Coronary artery (tissue), 2 donors: ENCODE results near the gene FOXP1.

Experiments used
- DNase-seq: peaks from one replicate; pipeline ENCODE4 v3.0.0-alpha.2; 2017; ENCODE audit warnings: low spot score
- H3K27ac ChIP-seq, 2 donors: fragments of 200-600 bp; sonication (generic); one replicate each; pipeline ENCODE4 v1.5.1; 2016 to 2019
- H3K4me3 ChIP-seq: fragments of 200-600 bp; sonication (generic); 2 replicates; pipeline ENCODE4 v1.5.1; 2016; ENCODE audit warnings: mild to moderate bottlenecking, moderate library complexity
- TF ChIP-seq, protein P1 (sequence below): fragments of 200-600 bp; sonication (generic); IDR thresholded peaks from one replicate; pipeline ENCODE4 v1.5.1; 2019; ENCODE audit warnings: antibody characterized with exemption

Gene FOXP1

DNA sequence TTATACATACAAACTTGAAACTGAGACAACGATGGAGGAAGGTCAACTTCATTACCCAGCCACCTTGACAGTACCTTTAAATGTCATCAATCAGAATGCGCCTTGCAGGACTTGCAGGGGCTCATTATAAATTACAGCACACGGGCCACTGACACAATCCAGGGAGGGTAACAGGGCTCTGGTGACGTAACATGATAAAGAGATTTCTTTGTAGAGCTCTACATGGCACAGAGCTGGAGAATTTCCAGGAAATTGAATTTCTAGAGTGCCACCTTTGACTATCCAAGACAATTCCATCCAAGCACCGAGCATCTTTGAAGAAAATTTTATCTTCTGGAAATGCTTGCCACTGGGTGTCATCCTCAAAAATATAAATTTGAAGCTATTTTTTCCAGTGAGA, 486.0 kb downstream of the FOXP1 start:
- no peak for DNase-seq
- no peak overlapping the region for H3K27ac ChIP-seq
- H3K4me3 ChIP-seq: no peak overlapping the region
- TF ChIP-seq, protein P1, sequence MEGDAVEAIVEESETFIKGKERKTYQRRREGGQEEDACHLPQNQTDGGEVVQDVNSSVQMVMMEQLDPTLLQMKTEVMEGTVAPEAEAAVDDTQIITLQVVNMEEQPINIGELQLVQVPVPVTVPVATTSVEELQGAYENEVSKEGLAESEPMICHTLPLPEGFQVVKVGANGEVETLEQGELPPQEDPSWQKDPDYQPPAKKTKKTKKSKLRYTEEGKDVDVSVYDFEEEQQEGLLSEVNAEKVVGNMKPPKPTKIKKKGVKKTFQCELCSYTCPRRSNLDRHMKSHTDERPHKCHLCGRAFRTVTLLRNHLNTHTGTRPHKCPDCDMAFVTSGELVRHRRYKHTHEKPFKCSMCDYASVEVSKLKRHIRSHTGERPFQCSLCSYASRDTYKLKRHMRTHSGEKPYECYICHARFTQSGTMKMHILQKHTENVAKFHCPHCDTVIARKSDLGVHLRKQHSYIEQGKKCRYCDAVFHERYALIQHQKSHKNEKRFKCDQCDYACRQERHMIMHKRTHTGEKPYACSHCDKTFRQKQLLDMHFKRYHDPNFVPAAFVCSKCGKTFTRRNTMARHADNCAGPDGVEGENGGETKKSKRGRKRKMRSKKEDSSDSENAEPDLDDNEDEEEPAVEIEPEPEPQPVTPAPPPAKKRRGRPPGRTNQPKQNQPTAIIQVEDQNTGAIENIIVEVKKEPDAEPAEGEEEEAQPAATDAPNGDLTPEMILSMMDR: no peak

DNA sequence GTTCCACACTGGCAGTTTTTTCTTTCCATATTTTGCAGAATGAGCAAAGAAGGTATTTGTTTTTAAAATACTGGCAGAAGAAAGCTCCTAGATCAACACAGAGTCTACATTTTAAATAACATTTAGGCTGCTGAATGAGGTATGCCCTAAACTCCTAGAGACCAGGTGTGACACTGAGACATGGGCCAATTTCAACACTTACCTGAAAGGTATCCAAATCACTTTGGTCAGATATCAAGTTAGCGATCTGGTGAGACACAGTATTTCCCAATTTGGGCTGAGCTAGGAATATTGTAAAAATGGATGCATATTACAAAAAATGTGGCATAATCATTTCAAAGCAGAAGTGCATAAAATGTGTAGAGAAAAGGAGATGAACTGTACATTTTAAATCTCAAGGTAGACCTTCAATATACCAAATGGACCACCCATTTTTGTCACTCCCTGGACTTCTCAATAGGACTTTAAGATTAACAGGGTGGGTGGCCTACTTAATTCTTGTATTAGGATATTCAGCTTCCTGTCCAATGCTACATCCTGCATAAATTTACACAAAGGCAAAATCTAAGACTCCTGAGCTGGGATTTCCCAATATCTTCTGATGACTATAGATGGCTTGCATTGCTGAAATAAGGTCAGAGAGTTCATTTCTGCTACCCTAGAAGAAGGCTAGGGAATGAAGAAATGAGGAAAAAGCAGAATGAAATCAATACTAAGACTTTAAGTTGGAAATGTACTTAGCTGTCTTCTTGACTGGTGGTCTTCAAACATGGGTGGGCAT, 487.8 kb downstream of the FOXP1 start:
- TF ChIP-seq, protein P1: no peak
- Histone ChIP-seq H3K27ac (no peak overlapping the region), H3K4me3 (no peak overlapping the region)
- DNase-seq: no peak

- Histone ChIP-seq H3K27ac (no peak overlapping the region), H3K4me3 (no peak overlapping the region)
- TF ChIP-seq, protein P1: no peak
- DNase-seq: no peak
Measured at GRCh38 chr3:71094658-71095209, 488.8 kb downstream of the FOXP1 start.

- H3K4me3 ChIP-seq: no peak overlapping the region
- TF ChIP-seq, protein P1: no peak
- no peak for DNase-seq
- no peak overlapping the region for H3K27ac ChIP-seq
Measured at GRCh38 chr3:71092665-71093064, 490.9 kb downstream of the FOXP1 start.

- DNase-seq: no peak
- H3K4me3 ChIP-seq: no peak overlapping the region
- H3K27ac ChIP-seq: no peak overlapping the region
- TF ChIP-seq, protein P1: no peak
Measured at GRCh38 chr3:71090207-71090606, 493.3 kb downstream of the FOXP1 start.

- TF ChIP-seq, protein P1: no peak
- DNase-seq: no peak
- H3K27ac ChIP-seq: no peak overlapping the region
- no peak overlapping the region for H3K4me3 ChIP-seq
Measured at GRCh38 chr3:71089271-71089847, 494.2 kb downstream of the FOXP1 start.

DNA sequence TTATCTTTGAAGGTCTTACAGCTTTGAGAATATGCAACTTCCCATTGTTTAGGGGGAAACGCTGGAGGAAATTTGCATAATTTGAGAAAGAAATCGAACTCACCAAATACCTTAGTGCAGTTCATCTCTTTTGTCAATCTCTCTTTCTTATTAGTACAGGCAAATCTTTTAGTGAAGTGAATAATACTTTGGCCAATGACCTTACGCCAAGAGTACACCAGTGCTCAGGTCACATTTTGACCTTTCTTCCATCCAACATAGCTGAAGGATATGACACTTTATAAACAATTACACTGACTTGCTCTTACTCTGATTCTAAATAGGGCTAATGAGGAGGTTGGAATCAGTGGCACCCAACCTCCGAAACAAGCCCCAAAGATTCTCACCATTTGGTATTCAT, 494.8 kb downstream of the FOXP1 start:
- no peak for DNase-seq
- no peak overlapping the region for H3K27ac ChIP-seq
- TF ChIP-seq, protein P1: no peak
- H3K4me3 ChIP-seq: no peak overlapping the region
